Brain microvascular endothelial cell (primary cell): Measurements from ENCODE around the gene PRKN.

ENCODE experiments used
- DNase-seq: peaks from one replicate; pipeline ENCODE4 v3.0.0-alpha.2; 2020
- H3K27ac ChIP-seq: fragments of 250-450 bp; sonication (Bioruptor Pico); 2 replicates; pipeline ENCODE4 v1.5.1; 2020; ENCODE audit warnings: mild to moderate bottlenecking, moderate library complexity
- H3K27me3 ChIP-seq: fragments of 250-450 bp; sonication (Bioruptor Pico); replicated peaks from 2 replicates; pipeline ENCODE4 v1.5.1; 2020; ENCODE audit warnings: mild to moderate bottlenecking
- H3K36me3 ChIP-seq: fragments of 250-450 bp; sonication (Bioruptor Pico); replicated peaks from 2 replicates; pipeline ENCODE4 v1.5.1; 2020; ENCODE audit warnings: mild to moderate bottlenecking
- H3K4me3 ChIP-seq: 2 replicates; pipeline ENCODE4 v1.5.1; 2011; ENCODE audit warnings: low read depth, mild to moderate bottlenecking, control low read depth, low read length, moderate library complexity
- in situ Hi-C: cut with HindIII; loops from 2 replicates; pipeline ENCODE4 v1.10.0; 2017; ENCODE audit warnings: low sequenced_read_pairs, low pct_ligation_motif_present
- TF ChIP-seq, protein P1 (sequence below): IDR thresholded peaks from 2 replicates; pipeline ENCODE4 v1.5.1; 2011; ENCODE audit warnings: low read depth, mild to moderate bottlenecking, moderate library complexity, low read length, control low read depth, inconsistent platforms; ENCODE audit errors: missing control alignments

The PRKN gene

DNA sequence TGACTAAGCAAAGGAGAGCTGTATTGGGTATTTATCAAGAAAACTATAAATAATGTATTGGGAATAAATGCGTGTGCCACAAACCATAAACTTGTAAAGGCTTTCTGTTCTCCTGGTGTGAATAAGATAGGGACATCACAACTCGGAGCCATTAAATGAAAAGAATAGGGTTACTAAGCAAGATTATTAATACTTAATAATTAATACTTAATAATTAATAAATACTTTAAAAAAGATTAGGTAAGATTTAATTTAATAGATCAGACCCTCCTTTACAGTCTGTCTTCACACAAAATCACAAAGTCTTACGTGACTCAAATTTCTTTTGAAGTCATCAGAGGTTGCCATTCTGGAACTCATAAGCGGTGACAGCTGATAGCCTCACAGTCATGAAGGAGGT lies 648.9 kb downstream of the PRKN start:
- in situ Hi-C loops = no loop called here
- DNase-seq = no peak
- H3K36me3 ChIP-seq = no peaks in the 10 kb centered on the region
- TF ChIP-seq, protein P1, sequence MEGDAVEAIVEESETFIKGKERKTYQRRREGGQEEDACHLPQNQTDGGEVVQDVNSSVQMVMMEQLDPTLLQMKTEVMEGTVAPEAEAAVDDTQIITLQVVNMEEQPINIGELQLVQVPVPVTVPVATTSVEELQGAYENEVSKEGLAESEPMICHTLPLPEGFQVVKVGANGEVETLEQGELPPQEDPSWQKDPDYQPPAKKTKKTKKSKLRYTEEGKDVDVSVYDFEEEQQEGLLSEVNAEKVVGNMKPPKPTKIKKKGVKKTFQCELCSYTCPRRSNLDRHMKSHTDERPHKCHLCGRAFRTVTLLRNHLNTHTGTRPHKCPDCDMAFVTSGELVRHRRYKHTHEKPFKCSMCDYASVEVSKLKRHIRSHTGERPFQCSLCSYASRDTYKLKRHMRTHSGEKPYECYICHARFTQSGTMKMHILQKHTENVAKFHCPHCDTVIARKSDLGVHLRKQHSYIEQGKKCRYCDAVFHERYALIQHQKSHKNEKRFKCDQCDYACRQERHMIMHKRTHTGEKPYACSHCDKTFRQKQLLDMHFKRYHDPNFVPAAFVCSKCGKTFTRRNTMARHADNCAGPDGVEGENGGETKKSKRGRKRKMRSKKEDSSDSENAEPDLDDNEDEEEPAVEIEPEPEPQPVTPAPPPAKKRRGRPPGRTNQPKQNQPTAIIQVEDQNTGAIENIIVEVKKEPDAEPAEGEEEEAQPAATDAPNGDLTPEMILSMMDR = no peak
- H3K4me3 ChIP-seq = no peak overlapping the region
- H3K27me3 ChIP-seq = no peaks in the 10 kb centered on the region
- H3K27ac ChIP-seq = no peak overlapping the region

DNA sequence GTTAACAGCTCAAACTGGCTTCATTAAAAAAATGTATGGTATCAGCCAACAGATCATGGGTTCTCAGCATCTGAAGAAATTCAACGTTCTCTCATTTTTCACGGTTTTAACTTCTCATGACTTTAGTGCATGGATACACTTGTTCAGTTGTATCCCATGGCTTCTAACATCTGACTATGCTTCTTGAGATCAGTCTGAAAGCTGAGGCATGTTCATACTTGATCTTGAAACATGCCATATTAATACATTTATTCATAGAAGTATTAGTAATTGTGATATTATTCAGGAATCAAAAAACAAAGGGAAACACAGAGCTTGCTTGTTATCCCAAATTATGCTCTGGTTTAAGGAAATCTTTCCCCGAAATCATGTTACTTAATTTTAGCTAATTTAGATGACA lies 649.4 kb downstream of the PRKN start:
- no peak overlapping the region for H3K27ac ChIP-seq
- no peaks in the 10 kb centered on the region for H3K36me3 ChIP-seq
- no peak for DNase-seq
- H3K27me3 ChIP-seq = no peaks in the 10 kb centered on the region
- in situ Hi-C loops = no loop called here
- TF ChIP-seq, protein P1 = no peak
- no peak overlapping the region for H3K4me3 ChIP-seq

DNA sequence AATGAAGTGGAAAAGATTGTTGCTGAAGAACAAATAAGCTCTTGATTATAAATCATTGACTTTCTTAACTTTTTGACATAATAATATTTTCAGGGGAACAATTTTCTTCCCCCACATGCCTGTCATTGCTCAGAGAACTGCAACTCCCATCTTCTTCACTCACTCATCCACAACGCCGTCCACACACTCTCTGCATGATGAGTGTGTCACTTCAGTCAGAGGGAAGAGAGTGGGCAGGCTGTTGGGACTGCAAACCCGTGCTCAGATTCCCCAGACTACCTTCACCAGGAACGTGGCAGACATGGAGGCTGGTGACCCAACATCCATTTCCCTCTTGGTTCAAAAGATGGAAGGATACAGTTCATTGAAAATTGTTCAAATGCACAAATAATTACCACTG lies 650.8 kb downstream of the PRKN start:
- no peak for DNase-seq
- H3K4me3 ChIP-seq = no peak overlapping the region
- H3K36me3 ChIP-seq = no peaks in the 10 kb centered on the region
- in situ Hi-C loops = no loop called here
- TF ChIP-seq, protein P1 = no peak
- no peaks in the 10 kb centered on the region for H3K27me3 ChIP-seq
- no peak overlapping the region for H3K27ac ChIP-seq

DNA sequence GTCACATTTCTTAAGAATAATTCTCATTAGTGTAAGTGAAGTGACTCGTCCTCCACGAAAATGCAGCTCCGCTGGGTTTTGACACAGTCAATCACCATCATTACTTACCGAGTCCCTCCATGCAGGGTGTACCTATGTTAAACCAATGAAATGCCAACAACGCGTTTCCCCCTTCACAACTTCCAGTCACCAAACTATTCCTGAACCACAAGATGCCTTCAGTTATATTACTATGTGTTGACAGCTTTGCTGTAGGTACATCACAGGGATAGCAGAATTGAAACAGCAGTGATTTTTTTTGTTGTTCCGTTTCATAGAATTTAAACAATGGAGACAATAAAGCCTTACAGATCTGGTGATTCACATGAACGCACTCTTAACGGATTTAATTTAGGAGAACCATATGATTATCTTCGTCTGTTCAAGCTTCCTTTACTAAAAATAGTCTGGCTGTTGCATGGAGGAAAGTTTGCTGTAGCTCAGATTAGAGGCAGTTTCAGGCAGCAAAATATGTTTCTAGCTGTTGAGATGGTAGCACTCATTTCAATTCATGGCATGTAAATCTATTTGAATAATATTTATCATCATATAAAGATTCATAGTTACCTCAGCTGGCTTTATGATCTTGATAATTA lies 652.8 kb downstream of the PRKN start:
- Histone ChIP-seq H3K36me3 (no peaks in the 10 kb centered on the region), H3K27ac (no peak overlapping the region), H3K4me3 (no peak overlapping the region), H3K27me3 (no peaks in the 10 kb centered on the region)
- TF ChIP-seq, protein P1 = no peak
- in situ Hi-C loops = no loop called here
- no peak for DNase-seq

DNA sequence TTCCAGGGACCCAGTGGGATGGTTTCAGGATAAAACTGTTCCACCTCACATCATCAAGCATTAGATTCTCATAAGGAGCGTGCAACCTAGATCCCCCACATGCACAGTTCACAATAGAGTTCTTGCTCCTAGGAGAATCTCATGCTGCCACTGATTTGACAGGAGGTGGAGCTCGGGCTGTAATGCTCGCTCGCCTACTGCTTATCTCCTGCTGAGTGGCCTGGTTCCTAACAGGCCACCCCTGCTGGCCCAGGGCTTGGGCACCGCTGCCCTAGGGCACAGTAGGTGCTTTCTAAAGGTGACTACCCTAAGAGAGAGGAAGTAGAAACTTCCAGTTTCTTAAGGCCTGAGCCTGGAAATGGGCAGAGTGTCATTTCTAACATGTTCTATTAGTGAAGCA lies 656.9 kb downstream of the PRKN start:
- no peak overlapping the region for H3K4me3 ChIP-seq
- no peaks in the 10 kb centered on the region for H3K36me3 ChIP-seq
- DNase-seq = no peak
- TF ChIP-seq, protein P1 = no peak
- no peak overlapping the region for H3K27ac ChIP-seq
- no peaks in the 10 kb centered on the region for H3K27me3 ChIP-seq
- in situ Hi-C loops = no loop called here

DNA sequence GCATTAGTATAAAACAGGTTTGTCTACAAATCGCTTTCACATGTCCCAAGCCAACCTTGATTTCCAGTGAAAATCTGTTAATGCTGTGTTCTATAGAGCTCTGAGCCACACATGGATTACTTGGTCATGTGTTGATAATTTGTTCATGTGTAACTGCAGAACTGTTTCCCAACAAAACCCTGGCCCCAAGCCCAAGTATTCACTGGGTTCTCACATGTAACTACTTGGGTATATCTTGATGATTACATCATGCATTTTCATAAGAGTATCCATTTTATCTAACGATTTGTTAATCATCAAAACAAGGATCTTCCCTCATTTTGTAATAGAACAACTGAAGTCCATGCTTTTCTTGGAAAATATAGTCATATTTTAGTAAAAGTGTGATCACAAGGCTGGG lies 657.6 kb downstream of the PRKN start:
- DNase-seq = no peak
- H3K36me3 ChIP-seq = no peaks in the 10 kb centered on the region
- TF ChIP-seq, protein P1 = no peak
- in situ Hi-C loops = no loop called here
- H3K27me3 ChIP-seq = no peaks in the 10 kb centered on the region
- H3K27ac ChIP-seq = no peak overlapping the region
- no peak overlapping the region for H3K4me3 ChIP-seq
